ENCODE results near the gene CYP27A1.

The CYP27A1 gene

DNA sequence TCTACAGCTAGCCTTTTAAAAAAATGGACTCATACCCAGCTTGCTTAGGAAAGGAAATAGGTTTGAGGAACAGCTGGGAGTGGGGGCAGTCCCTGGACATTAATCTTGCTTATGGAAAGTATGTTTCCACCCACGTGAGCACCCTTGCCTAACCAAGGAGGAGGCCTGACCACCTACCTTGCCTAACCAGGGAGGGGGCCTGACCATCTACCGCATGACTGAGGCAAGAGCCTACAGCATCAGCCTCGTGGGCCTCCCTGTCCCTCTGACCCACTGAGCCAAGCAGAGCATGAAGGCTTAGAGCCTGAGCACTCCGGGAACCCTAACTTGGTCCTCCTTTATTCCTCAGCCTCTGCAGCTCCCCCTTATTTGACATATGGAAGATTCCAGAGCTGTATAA lies 29.4 kb downstream of the CYP27A1 start:
- no peak for DNase-seq (ENCODE audit: low read depth)

DNA sequence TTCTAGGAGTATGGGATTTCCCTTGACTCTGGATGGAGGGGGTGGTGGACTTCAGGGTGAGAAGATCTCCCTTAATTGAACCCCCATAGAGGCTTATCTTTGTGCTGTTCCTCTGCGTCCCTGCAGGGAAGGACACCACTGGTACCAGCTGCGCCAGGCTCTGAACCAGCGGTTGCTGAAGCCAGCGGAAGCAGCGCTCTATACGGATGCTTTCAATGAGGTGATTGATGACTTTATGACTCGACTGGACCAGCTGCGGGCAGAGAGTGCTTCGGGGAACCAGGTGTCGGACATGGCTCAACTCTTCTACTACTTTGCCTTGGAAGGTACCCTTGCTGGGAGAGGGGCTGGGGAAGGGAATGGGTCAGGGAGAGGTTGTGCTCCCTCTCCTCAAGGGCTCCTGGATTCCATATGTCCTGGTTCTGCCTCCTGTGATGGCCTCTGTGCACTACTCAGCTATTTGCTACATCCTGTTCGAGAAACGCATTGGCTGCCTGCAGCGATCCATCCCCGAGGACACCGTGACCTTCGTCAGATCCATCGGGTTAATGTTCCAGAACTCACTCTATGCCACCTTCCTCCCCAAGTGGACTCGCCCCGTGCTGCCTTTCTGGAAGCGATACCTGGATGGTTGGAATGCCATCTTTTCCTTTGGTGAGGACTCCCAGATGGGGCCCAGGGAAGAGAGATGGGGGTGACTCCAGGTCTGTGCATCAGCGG lies 30.3 kb downstream of the CYP27A1 start:
- no peak for DNase-seq (ENCODE audit: low read depth)

DNA sequence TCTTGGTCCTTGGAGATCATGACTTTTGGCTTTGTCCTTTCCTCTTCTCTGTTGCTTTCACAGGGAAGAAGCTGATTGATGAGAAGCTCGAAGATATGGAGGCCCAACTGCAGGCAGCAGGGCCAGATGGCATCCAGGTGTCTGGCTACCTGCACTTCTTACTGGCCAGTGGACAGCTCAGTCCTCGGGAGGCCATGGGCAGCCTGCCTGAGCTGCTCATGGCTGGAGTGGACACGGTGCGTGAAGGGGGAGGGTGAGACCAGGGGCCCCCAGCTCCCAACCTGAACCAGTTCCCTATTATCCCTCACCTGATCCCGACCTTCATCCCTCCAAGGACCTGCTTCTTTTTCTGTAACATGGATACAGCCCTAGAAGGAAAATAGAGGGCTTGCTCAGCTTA lies 30.9 kb downstream of the CYP27A1 start:
- DNase-seq (ENCODE audit: low read depth) = no peak

DNA sequence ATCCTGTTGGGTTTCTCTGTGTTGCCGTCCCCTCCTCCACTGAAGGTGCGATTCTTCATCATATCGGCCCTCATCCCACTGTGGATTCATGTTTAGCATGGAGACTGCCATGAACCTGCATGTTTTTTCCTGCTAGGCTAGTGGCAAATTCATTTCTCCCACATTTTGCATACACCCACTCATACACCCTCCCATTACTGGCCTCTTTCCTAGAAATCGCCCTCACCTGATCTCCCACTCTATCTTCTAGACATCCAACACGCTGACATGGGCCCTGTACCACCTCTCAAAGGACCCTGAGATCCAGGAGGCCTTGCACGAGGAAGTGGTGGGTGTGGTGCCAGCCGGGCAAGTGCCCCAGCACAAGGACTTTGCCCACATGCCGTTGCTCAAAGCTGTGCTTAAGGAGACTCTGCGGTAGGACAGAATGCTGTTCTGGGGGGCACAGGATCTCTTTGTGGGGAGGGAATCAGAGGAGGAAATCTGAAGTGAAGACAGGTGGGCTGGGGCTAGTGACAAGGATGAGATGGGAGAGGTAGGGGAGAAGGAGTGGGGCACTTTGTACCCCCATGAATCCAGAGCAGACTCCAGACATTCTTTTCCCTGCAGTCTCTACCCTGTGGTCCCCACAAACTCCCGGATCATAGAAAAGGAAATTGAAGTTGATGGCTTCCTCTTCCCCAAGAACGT lies 32.0 kb downstream of the CYP27A1 start:
- no peak for DNase-seq (ENCODE audit: low read depth)

DNA sequence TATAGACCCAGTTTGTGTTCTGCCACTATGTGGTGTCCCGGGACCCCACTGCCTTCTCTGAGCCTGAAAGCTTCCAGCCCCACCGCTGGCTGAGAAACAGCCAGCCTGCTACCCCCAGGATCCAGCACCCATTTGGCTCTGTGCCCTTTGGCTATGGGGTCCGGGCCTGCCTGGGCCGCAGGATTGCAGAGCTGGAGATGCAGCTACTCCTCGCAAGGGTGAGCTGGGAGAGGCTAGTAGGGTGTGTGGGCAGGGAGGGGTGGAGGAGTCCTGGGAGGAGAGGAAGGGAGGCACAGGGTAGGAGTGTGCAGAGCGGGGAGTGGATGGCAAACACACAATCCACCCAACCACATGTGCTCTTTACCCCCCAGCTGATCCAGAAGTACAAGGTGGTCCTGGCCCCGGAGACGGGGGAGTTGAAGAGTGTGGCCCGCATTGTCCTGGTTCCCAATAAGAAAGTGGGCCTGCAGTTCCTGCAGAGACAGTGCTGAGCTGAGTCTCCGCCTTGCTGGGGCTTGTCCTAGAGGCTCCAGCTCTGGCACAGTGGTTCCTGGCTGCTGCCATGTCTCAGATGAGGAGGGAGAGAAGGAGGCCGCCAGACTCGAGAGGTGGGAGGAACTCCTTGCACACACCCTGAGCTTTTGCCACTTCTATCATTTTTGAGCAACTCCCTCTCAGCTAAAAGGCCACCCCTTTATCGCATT lies 32.7 kb downstream of the CYP27A1 start:
- DNase-seq (ENCODE audit: low read depth) = no peak

DNA sequence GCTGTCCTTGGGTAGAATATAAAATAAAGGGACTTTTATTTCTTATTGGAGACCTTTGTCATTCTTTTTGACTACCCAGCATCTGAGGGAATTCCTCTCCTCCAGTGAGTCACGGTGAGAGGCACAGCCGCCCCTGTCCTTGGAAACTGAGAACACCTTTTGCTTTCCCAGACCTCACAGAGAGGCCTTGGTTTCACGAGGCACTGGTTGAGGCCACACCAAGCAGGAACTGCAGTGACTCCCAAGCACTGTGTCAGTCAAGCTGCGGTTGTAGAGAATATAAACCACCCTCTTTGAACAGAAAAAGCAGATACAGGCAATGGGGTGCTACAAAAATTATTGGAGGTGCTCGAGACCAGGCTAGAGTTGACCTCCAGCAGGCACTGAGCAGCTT lies 33.3 kb downstream of the CYP27A1 start:
- no peak for DNase-seq (ENCODE audit: low read depth)

DNA sequence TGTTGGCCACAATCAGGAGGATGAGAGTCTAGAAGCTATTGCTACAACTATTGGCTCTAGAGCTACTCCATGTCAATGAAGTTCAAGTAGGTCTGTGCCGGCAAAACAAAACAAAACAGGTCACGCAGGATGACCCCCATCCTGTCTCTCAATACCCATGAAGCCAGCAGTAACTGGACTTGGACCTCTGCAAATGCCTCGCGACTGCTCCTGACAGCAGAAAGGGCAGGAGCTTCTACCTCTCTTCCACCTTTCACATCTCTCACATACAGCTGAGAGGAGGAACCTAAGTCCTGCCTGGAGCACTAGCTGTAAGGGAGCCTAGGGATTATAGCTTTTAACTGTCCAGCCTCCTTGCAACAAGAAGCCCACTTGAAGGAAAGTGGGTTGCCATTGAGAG lies 33.7 kb downstream of the CYP27A1 start:
- DNase-seq (ENCODE audit: low read depth) = no peak

DNA sequence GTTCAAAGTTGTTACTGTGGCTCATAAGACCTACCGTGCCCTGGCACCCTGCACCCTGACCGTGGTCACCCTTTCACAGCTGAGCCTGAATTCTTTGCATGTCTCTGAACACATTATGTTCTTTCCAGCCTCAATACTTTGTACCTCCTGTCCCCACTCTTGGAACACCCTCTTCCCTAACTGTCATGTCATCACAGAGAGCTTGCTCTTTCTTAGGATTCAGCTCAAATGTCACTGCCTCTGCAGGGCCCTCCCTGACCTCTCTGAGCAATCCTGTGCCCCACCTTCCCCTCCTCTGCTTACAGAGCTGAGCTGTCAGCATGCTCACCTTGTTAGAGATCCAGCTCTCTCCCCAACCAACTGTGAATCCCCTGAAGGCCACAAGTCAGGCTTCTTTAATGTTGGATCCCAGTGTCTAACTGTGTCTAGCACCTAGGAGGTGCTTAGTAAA lies 34.6 kb downstream of the CYP27A1 start:
- DNase-seq (ENCODE audit: low read depth) = no peak

DNA sequence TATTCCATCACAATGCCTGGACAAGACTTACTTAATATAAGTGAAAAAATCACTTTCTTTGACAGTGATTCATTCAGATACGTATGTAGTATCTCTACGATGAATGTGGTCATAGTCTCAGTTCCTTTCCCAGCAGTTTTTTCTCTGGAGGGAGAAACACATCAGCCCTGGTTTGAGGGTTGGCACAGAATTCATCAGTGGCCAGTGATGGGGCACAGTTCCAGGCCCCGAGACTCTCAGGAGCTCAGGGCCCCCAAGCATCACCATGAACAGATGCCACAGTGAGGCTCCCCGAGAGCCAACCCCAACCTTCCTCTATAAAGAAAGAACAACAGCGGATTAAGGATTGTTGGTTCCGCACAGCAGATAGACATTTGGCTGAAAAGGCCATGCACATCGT lies 37.1 kb downstream of the CYP27A1 start:
- DNase-seq (ENCODE audit: low read depth) = no peak

DNA sequence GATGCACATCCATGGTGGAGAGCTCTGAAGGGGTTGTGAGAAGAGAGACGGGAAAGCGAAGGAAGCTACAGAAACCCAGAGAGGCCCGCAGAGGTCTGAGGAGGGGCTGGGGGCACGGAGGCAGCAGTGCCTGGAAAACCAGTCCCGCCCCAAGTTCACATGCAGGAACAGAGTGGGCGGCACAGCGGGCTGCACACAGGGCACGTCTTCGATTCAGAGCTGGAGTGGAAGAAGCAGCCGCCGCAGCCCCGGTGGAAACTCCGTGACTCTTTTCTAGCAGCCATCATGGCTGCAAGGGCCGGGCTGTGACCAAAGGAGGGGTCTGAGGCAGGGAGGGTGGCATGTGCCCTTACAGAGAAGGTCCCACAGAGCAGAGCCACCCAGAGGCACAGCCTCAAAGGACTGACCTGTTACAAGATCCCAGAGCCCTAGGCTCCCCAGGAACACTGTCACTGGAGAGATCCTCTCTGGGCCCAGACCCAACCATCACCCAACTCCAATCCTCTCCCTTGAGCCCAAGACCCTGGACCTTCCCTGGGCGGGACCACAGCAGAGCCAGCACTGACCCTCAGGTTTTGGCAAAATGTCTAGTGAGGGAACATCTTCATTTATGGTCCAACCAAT lies 38.9 kb downstream of the CYP27A1 start:
- DNase-seq (ENCODE audit: low read depth) = no peak

DNA sequence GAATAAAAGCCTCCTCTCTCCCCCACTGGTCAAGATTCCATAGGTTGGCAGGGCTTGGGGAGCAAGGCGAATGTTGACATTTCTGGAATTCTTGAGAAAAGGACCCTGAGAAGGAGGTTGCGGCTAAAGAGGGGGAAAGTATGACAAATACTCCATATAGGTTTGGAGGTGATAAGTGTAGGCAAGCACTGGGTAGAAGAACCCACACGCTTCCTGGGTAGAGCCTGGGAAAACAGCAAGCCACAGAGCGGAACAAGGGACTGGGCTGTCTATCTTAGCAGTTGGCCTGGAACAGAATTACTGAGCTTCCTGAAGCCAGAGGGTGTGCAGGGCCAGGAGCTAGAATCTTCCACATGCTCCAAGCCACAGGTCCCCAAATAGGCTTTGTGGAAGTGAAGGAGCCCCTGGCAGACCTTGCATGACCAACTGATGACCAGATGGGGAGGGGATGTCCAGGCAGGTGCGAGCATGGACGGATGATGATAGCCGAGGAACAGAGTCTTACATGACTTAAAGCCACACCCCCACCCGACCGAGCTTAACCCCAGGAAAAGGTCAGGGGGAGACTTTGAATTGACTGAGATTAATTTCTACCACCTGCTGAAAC lies 39.8 kb downstream of the CYP27A1 start:
- DNase-seq (ENCODE audit: low read depth) = no peak

DNA sequence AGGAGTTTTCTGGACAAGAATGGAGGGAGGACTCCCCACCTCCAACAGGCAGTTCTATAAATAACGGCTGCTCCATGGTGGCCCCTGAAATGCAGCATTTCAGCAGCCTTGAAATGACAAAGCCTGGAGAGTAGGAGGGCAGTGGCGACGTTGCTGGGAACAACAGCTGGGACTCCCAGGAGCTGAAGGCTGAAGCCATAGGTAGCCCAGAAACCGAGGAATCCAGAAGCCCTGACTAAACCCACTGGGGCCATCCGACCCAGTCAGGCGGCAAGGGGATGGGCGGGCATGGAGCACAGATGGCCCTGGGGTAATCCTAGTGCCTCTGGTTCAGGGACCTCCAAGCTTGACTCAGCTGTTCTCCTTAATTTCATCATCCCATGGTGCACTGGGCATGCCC lies 40.7 kb downstream of the CYP27A1 start:
- DNase-seq (ENCODE audit: low read depth) = no peak

DNA sequence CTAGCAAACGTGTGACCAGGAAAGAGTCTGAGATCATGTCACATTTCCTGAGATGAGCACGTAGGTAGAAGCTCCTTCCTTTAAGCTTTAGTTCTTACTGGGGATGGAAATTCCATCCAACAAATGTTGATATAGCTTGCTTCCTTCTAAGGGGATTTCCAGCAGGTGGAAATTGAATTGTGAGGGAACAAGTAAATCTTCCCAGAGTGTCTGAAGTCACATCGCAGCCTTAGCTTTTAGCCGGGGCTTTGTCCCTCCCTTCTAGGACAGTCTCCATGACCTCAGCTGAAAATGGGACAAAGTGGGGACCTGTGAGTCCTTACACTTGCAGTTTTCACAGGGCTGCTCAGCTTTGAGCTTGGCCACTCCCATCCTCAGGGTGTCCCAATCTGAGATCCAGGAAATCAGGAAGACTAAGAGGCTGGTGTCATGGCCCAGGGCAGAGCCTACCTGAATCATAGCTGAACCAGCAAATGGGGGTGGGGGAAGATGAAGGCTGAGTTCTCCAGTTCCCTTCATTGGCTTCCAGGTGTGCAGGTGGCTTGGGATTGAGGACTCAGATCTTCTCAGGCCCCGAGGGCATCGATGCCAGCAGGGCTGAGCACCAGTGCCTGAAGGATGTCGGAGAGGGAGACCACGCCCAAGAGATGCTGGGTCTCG lies 41.4 kb downstream of the CYP27A1 start:
- no peak for DNase-seq (ENCODE audit: low read depth)

DNA sequence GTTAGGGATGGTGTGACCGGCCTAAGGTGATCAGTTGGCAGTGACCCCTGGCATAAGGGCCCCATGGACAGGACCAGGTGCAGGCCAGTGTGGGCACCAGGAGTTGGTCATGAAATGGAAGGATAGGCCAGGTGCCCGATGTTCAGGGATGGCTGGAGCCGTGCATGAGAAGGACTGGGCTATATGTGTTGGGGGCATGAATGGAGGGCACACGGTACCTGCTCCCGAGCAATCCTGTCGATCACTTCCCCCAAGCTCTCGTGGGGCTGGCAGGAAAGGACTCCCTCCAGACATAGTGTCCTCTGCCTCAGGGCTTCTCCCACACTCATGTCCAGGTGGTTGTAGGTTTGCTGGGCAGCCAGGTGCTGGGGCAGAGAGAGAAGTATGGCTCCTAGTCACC lies 42.1 kb downstream of the CYP27A1 start:
- DNase-seq (ENCODE audit: low read depth) = no peak

DNA sequence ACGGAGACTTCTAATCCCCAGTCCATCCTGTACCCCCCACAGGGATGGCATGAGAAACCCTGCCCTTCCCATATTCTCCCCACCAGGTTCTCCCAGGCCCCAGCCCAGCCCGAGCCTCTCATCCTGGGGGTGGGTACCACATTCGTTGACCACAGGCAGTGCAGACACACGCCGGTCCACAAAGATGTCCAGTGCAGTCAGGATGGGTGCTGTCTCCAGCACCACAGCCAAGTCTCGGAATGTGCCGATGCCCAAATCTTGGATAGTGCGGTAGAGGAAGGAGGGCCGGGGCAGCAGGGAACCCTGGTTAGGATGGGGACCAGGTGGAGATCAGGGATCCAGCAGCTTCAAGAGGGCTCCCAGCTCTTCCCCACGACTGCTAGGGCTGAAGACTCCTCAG lies 44.8 kb downstream of the CYP27A1 start:
- no peak for DNase-seq (ENCODE audit: low read depth)

DNA sequence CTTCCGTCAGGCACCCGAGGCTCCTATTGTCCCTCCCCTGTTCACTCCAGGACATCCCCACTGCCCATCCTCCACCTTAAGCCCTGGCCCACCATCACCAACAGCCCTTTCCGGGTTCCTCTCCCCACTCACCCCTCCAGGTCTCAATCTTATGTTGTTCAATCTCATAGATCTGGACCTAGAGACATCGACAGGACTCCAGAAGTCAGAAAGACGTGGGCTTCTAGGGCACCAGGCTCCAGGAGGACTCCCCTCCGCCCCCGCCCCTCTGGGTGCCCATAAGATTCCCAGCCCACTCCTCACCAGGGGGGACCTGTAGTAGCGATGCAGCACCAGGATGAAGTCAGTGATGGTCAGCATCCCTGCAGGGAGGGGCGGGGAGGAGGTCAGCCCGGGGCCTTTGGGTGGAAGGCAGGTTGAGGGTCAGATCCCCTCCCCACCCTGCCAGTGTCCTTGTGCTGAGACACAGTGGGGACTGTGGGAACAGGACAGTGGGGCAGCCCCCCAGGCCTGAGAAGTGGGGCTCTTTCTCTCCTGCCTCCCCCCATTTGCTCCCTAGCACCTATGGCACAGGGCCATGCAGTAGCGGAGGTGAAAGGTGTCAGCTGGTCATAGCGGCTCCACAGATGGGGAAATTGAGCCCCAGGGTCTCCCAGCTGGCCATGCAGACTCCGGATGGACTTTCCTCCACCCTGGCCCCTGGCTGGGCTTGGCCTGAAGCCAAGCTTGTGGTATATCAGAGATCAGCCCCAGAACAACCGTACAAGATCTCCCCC lies 45.9 kb downstream of the CYP27A1 start:
- DNase-seq (ENCODE audit: low read depth) = no peak

DNA sequence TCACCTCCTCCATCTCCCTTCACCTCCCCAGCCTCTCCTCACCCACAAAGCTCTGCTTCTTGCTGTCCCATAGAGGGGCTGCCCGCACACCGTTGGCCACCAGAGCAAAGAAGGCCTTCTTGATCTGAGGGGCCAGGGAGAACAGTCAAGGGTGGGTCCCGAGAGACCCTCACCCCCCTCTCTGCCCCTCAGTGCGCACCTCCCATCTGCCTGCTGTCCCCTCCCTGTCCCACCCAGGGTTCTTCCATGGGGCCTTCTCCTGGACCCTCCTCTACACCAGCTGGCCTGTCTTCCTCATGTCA lies 46.5 kb downstream of the CYP27A1 start:
- no peak for DNase-seq (ENCODE audit: low read depth)

DNA sequence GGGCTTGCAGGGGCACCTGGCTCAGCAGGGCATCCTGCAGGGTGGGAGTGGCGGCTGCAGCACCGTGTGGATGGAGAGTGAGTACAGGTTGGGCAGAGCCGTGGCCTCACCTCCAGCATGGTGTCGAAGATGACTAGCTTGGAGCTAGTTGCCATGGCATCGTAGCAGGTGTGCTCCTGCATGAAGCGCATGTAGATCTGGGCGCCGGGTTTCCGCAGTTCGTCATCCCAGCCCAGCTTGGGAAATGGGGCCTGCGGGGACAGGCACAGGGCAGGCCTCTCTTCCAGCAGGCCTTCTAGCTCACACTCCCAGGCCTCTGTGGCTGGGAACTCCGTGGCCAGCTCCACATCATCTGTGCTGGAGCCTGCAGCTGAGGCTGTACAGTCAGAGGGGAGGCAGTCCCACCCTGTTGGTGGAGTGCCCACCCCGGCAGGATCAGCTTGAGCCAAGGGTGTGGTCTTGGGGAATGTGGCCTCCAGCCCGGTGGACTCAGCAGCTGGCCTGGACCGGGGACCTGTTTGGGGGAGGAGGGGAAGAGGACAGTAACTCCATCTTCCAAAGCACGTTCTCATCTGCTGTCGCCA lies 48.0 kb downstream of the CYP27A1 start:
- no peak for DNase-seq (ENCODE audit: low read depth)

DNA sequence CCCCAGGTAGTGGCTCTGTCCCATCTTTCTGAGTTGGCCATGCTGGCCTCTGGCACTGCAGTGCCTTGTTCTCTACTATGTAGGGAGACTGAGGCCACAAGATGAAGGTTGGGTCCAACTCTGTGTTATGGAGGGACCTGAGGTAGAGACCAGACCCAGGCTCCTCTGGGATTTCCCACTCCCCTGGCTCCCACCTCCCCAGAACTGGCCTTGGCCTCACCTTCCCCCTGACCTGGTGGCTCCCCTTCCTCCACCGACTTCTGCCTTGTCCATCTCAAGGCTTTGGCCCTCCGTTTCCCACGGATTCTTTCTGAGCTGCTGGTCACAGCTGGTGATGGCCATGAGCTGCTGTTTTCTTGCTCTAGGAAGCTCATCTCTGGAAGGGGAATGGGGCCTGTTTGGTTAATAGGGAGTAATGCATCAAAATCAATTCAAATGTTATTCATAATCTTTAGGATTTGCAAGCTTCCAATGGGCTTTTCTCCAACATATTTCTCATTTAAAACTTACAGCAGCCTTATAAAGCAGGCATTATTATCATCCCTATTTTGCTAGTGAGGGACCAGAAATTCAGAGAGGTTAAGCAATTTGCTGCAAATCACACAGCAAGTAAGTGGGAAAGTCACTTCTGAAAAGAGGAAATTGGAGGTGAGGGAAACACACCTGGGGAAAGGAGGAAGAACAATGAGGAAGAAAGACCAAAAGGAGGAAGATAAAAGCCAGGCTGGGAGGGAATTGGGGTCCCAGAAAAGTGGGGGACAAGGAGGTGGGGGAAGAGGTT lies 48.8 kb downstream of the CYP27A1 start:
- no peak for DNase-seq (ENCODE audit: low read depth)

DNA sequence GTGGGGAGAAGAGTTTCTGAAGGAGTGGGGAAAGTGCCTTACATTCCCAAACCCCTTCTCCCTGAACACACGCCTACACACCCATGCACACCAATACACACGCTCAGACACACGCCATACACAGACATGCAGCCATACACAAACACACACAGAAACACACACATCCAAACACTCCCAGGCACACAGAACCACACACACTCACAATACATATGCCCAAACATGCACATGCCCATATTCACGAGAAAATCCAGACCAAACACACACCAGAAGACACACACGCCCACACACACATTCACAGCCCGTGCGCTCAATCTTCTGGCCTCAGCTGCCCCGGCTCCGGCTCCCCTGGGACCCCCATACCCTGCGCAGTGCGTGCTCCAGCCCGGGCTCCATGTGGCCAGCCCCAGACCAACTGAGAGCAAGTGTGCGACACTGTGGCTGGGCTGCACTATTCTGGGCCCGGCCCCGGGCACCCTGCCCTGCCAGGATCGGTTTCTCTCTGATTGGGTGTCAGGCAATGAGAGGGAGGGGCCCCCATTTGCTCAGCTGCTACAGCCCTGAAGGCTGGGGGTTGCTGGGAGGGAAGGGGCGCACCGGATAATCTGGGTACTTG lies 49.5 kb downstream of the CYP27A1 start, which contains the start of gene PRKAG3:
PRKAG3 (minus strand) TSS at position 426 of the 613 bp plus-strand sequence.
- DNase-seq (ENCODE audit: low read depth) = no peak
